RWPE1 (cell line): ENCODE results near the gene KRT3.

Experiments used
- CTCF ChIA-PET: fragments of 350-600 bp; sonication (Branson Sonifier 250); formaldehyde crosslinking; extraction: SDS; loops from one replicate; lab custom pipeline; 2021; lab: Yijun Ruan, JAX
- POLR2A ChIA-PET: fragments of 400-600 bp; formaldehyde crosslinking; extraction: SDS; loops from one replicate; lab custom pipeline; 2020; ENCODE audit warnings: antibody characterized with exemption; ENCODE audit not compliant: low non-redundant PET; lab: Yijun Ruan, JAX
- DNase-seq: peaks from one replicate; pipeline ENCODE4 v3.0.0; 2012; ENCODE audit warnings: low spot score
- H3K27ac ChIP-seq: fragments of 450-650 bp; 2 replicates; pipeline ENCODE4 v1.5.1; 2017
- CTCF ChIP-seq: fragments of 450-650 bp; conservative IDR thresholded peaks from 2 replicates; pipeline ENCODE4 v1.5.1; 2017; ENCODE audit warnings: low read depth, mild to moderate bottlenecking

The KRT3 gene

GRCh38 chr12:52759218-52759617 is 36.7 kb downstream of the KRT3 start:
- ChIA-PET CTCF (interaction anchor here (0.5 to 1.0 kb wide), 3 partner anchors 110 to 193 kb away, joined by 3 to 6 read pairs (median 3); no protein-coding TSS in a partner anchor), POLR2A (no interaction called here)
- H3K27ac ChIP-seq, result no peak overlapping the region
- no peak for DNase-seq
- TF ChIP-seq CTCF, result no peak

- TF ChIP-seq CTCF, result no peak
- DNase-seq, result no peak
- H3K27ac ChIP-seq, result no peak overlapping the region
- ChIA-PET POLR2A (no interaction called here), CTCF (no interaction called here)
These were observed 38.3 kb downstream of the KRT3 start for GRCh38 chr12:52757449-52758176.

GRCh38 chr12:52756281-52756960 is 39.5 kb downstream of the KRT3 start:
- POLR2A ChIA-PET, result no interaction called here
- no peak overlapping the region for H3K27ac ChIP-seq
- TF ChIP-seq CTCF, result no peak
- no peak for DNase-seq
- CTCF ChIA-PET, result no interaction called here

- POLR2A ChIA-PET, result no interaction called here
- CTCF ChIA-PET, result no interaction called here
- no peak for TF ChIP-seq CTCF
- no peak overlapping the region for H3K27ac ChIP-seq
- DNase-seq, result no peak
These were observed 40.4 kb downstream of the KRT3 start for GRCh38 chr12:52755533-52755932.

- ChIA-PET POLR2A (no interaction called here), CTCF (interaction anchor here (0.5 kb wide), 1 partner anchor 14 kb away, joined by 6 read pairs; no protein-coding TSS in a partner anchor)
- no peak for DNase-seq
- H3K27ac ChIP-seq, result no peak overlapping the region
- no peak for TF ChIP-seq CTCF
These were observed 41.8 kb downstream of the KRT3 start for GRCh38 chr12:52754135-52754534.

- no peak for DNase-seq
- ChIA-PET POLR2A (no interaction called here), CTCF (no interaction called here)
- no peak overlapping the region for H3K27ac ChIP-seq
- TF ChIP-seq CTCF, result no peak
These were observed 42.6 kb downstream of the KRT3 start for GRCh38 chr12:52753283-52753682.
